Adipose tissue (tissue), 3 donors: ENCODE data around the gene PRAMEF17. TPM values are rescaled to one million over a fixed set of nuclear protein-coding genes. Genes with fewer than 3 reads are reported as not detected.
"Not testable (repeated sequence)": the region's sequence is repeated elsewhere in the genome, so short reads cannot be mapped to it uniquely, and the experiment has no call there.

ENCODE experiments used
- H3K27ac ChIP-seq: one replicate; pipeline ENCODE4 v1.5.1; 2013; ENCODE audit warnings: low read depth, low read length
- WGBS, 3 donors: extraction: QIAGEN DNeasy Blood & Tissue Kit; methylation state at CpG; one replicate each; pipeline ENCODE4 v1.1.7; 2013; 5-methylcytosine and 5-hydroxymethylcytosine counted together
- polyA plus RNA-seq, 3 donors: library from polyadenylated mRNA; stranded (reverse); fragments of 200-250 nt; gene quantifications; one replicate each; pipeline ENCODE4 v1.2.3, GENCODE V29; 2013
- donor health status: healthy with polysubstance abuse.
- donor health status: Bipolar disorder and iron deficiency.
- donor health status: healthy.

The PRAMEF17 gene
- polyA plus RNA-seq, 3 donors, result not detected

DNA sequence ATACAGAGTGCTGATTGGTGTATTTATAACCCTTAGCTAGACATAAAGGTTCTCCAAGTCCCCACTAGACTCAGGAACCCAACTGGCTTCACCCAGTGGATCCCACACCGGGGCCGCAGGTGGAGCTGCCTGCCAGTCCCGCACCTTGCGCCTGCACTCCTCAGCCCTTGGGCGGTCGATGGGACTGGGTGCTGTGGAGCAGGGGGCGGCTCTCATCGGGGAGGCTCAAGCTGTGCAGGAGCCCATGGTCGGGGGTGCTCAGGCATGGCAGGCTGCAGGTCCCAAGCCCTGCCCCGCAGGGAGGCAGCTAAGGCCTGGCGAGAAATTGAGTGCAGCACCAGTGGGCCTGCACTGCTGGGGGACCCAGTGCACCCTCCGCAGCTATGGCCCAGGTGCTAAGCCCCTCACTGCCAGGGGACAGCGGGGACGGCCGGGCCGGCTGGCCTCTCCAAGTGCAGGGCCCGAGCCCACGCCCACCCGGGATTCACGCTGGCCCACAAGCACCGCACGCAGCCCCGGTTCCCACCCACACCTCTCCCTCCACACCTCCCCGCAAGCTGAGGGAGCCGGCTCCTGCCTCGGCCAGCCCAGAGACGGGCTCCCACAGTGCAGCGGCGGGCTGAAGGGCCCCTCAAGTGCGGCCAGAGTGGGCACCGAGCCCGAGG, 44.4 kb downstream of the PRAMEF17 start:
- not testable (repeated sequence) for H3K27ac ChIP-seq
- WGBS, 3 donors, result 90 to 96% (median 95%) methylated on average over 22 to 32 of the region's 32 CpGs

DNA sequence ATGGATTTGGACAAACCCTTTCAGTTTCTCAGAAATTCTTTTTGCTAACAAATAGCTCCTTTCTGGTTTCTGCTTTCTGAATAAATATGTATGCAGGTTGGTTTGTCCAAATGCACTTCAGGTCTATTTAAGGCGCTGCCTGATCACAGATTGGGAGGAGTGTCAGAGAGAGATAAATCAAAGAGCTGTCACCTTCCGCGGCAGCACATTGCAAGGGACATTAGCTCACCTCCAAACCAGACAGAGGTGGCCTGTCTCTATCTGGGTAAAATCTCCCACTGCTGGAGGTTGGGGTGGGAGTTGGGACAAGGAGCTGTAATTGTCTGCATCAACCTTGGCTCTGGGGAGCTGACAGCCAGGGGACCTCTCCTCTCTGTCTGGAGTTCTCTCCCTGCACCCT, 46.0 kb downstream of the PRAMEF17 start:
- WGBS, 3 donors, result 54 to 74% (median 60%) methylated on average over 3 of the region's 3 CpGs
- no peak overlapping the region for H3K27ac ChIP-seq

DNA sequence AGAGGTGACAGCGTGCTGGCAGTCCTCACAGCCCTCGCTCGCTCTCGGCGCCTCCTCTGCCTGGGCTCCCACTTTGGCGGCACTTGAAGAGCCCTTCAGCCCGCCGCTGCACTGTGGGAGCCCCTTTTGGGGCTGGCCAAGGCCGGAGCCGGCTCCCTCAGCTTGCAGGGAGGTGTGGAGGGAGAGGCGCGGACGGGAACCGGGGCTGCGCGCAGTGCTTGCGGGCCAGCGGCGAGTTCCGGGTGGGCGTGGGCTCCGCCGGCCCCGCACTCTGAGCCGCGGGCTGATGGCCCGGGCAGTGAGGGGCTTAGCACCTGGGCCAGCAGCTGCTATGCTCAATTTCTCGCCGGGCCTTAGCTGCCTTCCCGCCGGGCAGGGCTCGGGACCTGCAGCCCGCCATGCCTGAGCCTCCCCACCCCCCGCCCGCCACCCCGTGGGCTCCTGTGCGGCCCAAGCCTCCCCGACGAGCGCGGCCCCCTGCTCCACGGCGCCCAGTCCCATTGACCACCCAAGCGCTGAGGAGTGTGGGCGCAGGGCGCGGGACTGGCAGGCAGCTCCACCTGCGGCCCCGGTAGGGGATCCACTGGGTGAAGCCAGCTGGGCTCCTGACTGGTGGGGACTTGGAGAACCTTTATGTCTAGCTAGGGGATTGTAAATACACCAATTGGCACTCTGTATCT, 49.8 kb downstream of the PRAMEF17 start:
- WGBS, 3 donors, result 87 to 96% (median 93%) methylated on average over 38 to 49 of the region's 49 CpGs
- H3K27ac ChIP-seq, result not testable (repeated sequence)

Other genes starting within 250 kb of the PRAMEF17 start
- not detected for gene PRAMEF26, start 233.6 kb upstream of the PRAMEF17 start, polyA plus RNA-seq
- not detected for gene HNRNPCL4, start 224.0 kb upstream of the PRAMEF17 start, polyA plus RNA-seq
- not detected for gene PRAMEF9, start 217.8 kb upstream of the PRAMEF17 start, polyA plus RNA-seq
- gene PRAMEF13, start 188.2 kb upstream of the PRAMEF17 start, polyA plus RNA-seq, result not detected
- gene PRAMEF18, start 163.5 kb upstream of the PRAMEF17 start, polyA plus RNA-seq, result not detected
- gene PRAMEF5, start 135.4 kb upstream of the PRAMEF17 start, polyA plus RNA-seq, result not detected
- gene PRAMEF8, start 104.5 kb upstream of the PRAMEF17 start, polyA plus RNA-seq, result not detected
- not detected for gene PRAMEF33, start 86.1 kb upstream of the PRAMEF17 start, polyA plus RNA-seq
- gene PRAMEF15, start 74.1 kb upstream of the PRAMEF17 start, polyA plus RNA-seq, result not detected
- gene PRAMEF14, start 42.5 kb upstream of the PRAMEF17 start, polyA plus RNA-seq, result not detected
- gene PRAMEF19, start 17.7 kb upstream of the PRAMEF17 start, polyA plus RNA-seq, result under 1 TPM in 1 of 3 donors, not detected in 2; 0.22 TPM
- gene PRAMEF20, start 20.8 kb downstream of the PRAMEF17 start, polyA plus RNA-seq, result not detected
- gene LRRC38, start 124.4 kb downstream of the PRAMEF17 start, polyA plus RNA-seq, result under 1 TPM in 2 of 3 donors, not detected in 1; 0.04 to 0.22 TPM
- gene PDPN, start 194.2 kb downstream of the PRAMEF17 start, polyA plus RNA-seq, result 10 to 100 TPM in 2 of 3 donors, 1 to 10 TPM in 1; 5.8 to 63.7 (median 38.8) TPM